ENCODE results near the gene ADGRV1. TPM values are rescaled to one million over a fixed set of nuclear protein-coding genes. Genes with fewer than 3 reads are reported as not detected.

The ADGRV1 gene
- total and polyA plus RNA-seq, 3 donors from 2014 or later, result 10.8 to 18.0 (median 12.6) TPM

DNA sequence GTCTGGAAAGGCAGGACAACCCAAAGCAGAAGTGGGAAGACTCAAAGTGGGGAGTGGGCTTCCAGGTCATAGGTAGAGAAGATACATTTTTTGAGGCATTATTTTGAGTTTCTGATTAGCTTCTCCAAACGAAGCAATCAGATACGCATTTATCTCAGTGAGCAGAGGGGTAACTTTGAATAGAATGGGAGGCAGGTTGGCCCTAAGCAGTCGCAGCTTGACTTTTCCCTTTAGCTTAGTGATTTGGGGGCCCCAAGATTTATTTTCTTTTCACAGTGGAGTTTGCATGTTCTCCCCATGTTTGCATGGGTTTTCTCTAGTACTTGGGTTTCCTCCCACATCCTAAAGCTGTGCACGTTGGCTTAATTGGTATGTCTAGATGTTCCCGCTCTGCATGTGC is 422.6 kb downstream of the ADGRV1 start:
- intact Hi-C loops (cut with DNase I; ENCODE audit: low total_unique reads), result no loop called here
- DNase-seq, result no peak
- Histone ChIP-seq H3K36me3 (ENCODE audit: low read depth, missing control alignments) (no peaks in the 10 kb centered on the region), H3K27ac (no peak overlapping the region), H3K9me3 (no peaks in the 10 kb centered on the region), H3K27me3 (no peaks in the 10 kb centered on the region), H3K4me3 (no peak overlapping the region), H3K4me1 (no peaks in the 10 kb centered on the region)
- 87 to 89% methylated on average over 5 of the region's 5 CpGs for WGBS, 2 donors
- TF ChIP-seq, protein P1, sequence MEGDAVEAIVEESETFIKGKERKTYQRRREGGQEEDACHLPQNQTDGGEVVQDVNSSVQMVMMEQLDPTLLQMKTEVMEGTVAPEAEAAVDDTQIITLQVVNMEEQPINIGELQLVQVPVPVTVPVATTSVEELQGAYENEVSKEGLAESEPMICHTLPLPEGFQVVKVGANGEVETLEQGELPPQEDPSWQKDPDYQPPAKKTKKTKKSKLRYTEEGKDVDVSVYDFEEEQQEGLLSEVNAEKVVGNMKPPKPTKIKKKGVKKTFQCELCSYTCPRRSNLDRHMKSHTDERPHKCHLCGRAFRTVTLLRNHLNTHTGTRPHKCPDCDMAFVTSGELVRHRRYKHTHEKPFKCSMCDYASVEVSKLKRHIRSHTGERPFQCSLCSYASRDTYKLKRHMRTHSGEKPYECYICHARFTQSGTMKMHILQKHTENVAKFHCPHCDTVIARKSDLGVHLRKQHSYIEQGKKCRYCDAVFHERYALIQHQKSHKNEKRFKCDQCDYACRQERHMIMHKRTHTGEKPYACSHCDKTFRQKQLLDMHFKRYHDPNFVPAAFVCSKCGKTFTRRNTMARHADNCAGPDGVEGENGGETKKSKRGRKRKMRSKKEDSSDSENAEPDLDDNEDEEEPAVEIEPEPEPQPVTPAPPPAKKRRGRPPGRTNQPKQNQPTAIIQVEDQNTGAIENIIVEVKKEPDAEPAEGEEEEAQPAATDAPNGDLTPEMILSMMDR (IDR thresholded peaks at IDR 0.05), result no peak
- no peak for TF ChIP-seq POLR2A (IDR thresholded peaks at IDR 0.05)

DNA sequence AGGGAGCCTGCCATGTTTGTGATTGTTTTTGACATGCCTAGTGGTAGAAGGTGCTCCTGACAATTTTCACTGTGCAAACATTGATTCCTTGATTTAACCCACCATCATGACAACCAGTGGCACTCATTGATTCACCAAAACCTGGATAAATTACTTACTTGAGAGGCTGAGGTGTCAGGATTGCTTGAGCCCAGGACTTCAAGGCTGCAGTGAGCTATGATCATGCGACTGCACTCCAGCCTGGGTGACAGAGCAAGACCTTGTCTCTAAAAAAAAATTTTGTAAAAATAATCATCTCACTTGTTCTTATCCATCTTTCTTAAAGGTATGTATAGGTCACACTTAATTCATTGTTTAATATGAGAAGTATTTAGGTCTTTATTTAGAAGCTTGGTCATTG is 423.2 kb downstream of the ADGRV1 start:
- Histone ChIP-seq H3K4me1 (no peaks in the 10 kb centered on the region), H3K27me3 (no peaks in the 10 kb centered on the region), H3K4me3 (no peak overlapping the region), H3K36me3 (ENCODE audit: low read depth, missing control alignments) (no peaks in the 10 kb centered on the region), H3K9me3 (no peaks in the 10 kb centered on the region), H3K27ac (no peak overlapping the region)
- 0 to 90% methylated on average over 1 of the region's 1 CpG for WGBS, 2 donors
- intact Hi-C loops (cut with DNase I; ENCODE audit: low total_unique reads), result no loop called here
- DNase-seq, result no peak
- TF ChIP-seq, protein P1 (IDR thresholded peaks at IDR 0.05), result no peak
- no peak for TF ChIP-seq POLR2A (IDR thresholded peaks at IDR 0.05)

DNA sequence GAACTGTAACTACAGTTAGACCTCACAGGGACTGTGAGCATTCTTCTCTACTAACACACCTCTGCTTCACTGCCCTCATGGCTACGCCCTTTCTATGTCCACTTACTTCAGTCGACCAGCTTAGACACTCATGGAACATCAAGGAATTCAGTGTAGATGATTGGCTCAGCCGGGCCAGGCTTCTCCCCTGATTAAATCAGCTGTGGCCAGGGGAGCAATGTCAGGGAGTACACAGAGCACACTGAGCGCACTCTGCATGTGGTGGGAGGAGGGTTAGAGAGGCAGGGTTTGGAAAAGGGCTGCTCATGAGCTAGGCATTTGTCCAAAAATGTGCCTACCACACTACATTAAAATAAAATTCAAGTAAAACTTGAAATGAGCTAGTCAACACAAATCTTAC is 424.0 kb downstream of the ADGRV1 start:
- Histone ChIP-seq H3K27ac (no peak overlapping the region), H3K27me3 (no peaks in the 10 kb centered on the region), H3K9me3 (no peaks in the 10 kb centered on the region), H3K4me1 (no peaks in the 10 kb centered on the region), H3K4me3 (no peak overlapping the region), H3K36me3 (ENCODE audit: low read depth, missing control alignments) (no peaks in the 10 kb centered on the region)
- DNase-seq, result no peak
- intact Hi-C loops (cut with DNase I; ENCODE audit: low total_unique reads), result no loop called here
- WGBS, 2 donors, result 57 to 80% methylated on average over 4 of the region's 4 CpGs
- no peak for TF ChIP-seq POLR2A (IDR thresholded peaks at IDR 0.05)
- TF ChIP-seq, protein P1 (IDR thresholded peaks at IDR 0.05), result no peak

DNA sequence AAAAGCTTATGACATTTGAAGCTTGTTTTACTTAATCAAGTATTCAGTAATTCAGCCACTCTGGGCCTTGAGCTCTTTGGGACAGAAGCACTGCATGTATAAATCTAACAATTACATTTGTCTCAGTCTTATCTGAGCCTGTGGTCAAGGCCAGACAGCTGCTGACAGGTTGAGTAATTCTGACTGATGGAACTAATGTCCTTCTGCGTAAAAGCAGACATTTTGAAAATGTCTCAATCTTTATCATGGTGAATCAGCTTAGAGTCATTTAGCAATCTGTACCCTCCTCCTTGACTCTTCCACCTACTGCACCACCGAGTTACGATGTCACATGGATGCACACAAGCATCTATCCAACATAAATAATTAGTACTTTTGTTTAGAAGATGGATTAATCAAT is 424.6 kb downstream of the ADGRV1 start:
- TF ChIP-seq POLR2A (IDR thresholded peaks at IDR 0.05), result no peak
- TF ChIP-seq, protein P1 (IDR thresholded peaks at IDR 0.05), result no peak
- Histone ChIP-seq H3K36me3 (ENCODE audit: low read depth, missing control alignments) (no peaks in the 10 kb centered on the region), H3K4me3 (no peak overlapping the region), H3K27ac (no peak overlapping the region), H3K4me1 (no peaks in the 10 kb centered on the region), H3K27me3 (no peaks in the 10 kb centered on the region), H3K9me3 (no peaks in the 10 kb centered on the region)
- DNase-seq, result no peak
- intact Hi-C loops (cut with DNase I; ENCODE audit: low total_unique reads), result no loop called here
- WGBS, 2 donors, result 56 to 81% methylated on average over 3 of the region's 3 CpGs

DNA sequence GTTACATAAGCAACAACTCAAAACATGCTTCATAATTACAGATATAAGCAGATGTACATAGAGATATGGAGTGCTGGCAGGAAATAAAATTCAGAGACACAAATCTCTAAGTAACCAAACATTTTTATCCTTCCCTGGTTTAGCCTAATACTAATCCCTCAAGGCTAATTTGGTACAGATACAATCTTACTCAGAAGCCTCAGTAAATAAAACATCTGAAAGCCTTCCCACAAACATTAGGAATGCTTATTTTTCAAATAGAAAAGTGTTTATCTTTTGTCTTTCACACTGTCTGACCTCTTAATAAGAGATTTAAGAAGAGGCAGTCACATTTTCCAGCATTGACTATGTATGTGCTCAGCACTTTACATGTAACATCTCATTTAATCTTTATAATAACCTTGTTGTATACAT is 425.1 kb downstream of the ADGRV1 start:
- Histone ChIP-seq H3K9me3 (no peaks in the 10 kb centered on the region), H3K36me3 (ENCODE audit: low read depth, missing control alignments) (no peaks in the 10 kb centered on the region), H3K27ac (no peak overlapping the region), H3K4me3 (no peak overlapping the region), H3K27me3 (no peaks in the 10 kb centered on the region), H3K4me1 (no peaks in the 10 kb centered on the region)
- TF ChIP-seq, protein P1 (IDR thresholded peaks at IDR 0.05), result no peak
- no peak for TF ChIP-seq POLR2A (IDR thresholded peaks at IDR 0.05)
- intact Hi-C loops (cut with DNase I; ENCODE audit: low total_unique reads), result no loop called here
- DNase-seq, result no peak
